Psoas muscle (tissue), 8 donors: ENCODE results near the gene IL33. TPM values are rescaled to one million over a fixed set of nuclear protein-coding genes. Genes with fewer than 3 reads are reported as not detected.

Experiments
- ATAC-seq, 4 donors: fragments of 200-7000 bp; cut with Tn5 transposase; one replicate each; pipeline ENCODE4 v1.9.1; 2020; ENCODE audit warnings: moderate library complexity in 3 of 4, mild to moderate bottlenecking in 2 of 4
- DNase-seq, 2 donors: peaks; one replicate each; pipeline ENCODE4 v3.0.0-alpha.2; 2020
- H3K27ac ChIP-seq: fragments of 200-600 bp; one replicate; pipeline ENCODE4 v1.8.0; 2022
- H3K27me3 ChIP-seq, 3 donors: fragments of 200-600 bp in 1 of 3; one replicate each; pipeline versions ENCODE4 v1.6.1 to v1.8.0; 2013 to 2022; ENCODE audit warnings: low read length in 2 of 3, mild to moderate bottlenecking in 2 of 3, moderate library complexity in 1 of 3; ENCODE audit not compliant: insufficient read depth in 3 of 3
- H3K36me3 ChIP-seq, 2 donors: fragments of 200-600 bp in 1 of 2; one replicate each; pipeline versions ENCODE4 v1.6.1 to v1.8.0; 2013 to 2022; ENCODE audit warnings: low read depth in 1 of 2, mild to moderate bottlenecking in 1 of 2, moderate library complexity in 1 of 2; ENCODE audit not compliant: insufficient read depth in 1 of 2
- H3K4me1 ChIP-seq: fragments of 200-600 bp; one replicate; pipeline ENCODE4 v1.8.0; 2022
- H3K4me3 ChIP-seq: fragments of 200-600 bp; one replicate; pipeline ENCODE4 v1.8.0; 2022; ENCODE audit warnings: mild to moderate bottlenecking
- H3K9me3 ChIP-seq: fragments of 200-600 bp; one replicate; pipeline ENCODE4 v1.8.0; 2022
- CTCF ChIP-seq: fragments of 200-600 bp; IDR thresholded peaks from one replicate; pipeline ENCODE4 v1.8.0; 2022; ENCODE audit warnings: antibody characterized with exemption
- WGBS, 3 donors: extraction: QIAGEN DNeasy Blood & Tissue Kit; methylation state at CpG; one replicate each; pipeline versions ENCODE4 v1.1.6 to v1.1.7; 2013; 5-methylcytosine and 5-hydroxymethylcytosine counted together
- intact Hi-C, 2 donors: fragments of 100-400 bp; cut with DNase I; formaldehyde crosslinking; loops; one replicate each; pipeline versions ENCODE4 v1.11.0 to v1.14.2; 2022
- polyA plus RNA-seq, 3 donors: library from polyadenylated mRNA; stranded (reverse); fragments of 200-250 nt; gene quantifications; one replicate each; pipeline ENCODE4 v1.2.3, GENCODE V29; 2013
- total RNA-seq, 4 donors: library from RNA; stranded (reverse); fragmentation: NEBNext Ultra II Directional in 2 of 4; extraction: Animal tissue kit (Norgen Biotek cat#: 25700) in 2 of 4; gene quantifications; one replicate each; pipeline versions ENCODE4 v1.2.1 to v1.2.4, GENCODE V29; 2021 to 2023
- donor health status: healthy with polysubstance abuse.
- donor health status: DM: no; HTN: no; CAD: no; lungs with moderate emphysema.
- donor health status: Bipolar disorder and iron deficiency.
- donor health status: healthy.
- donor health status: DM: yes; HTN: yes; CAD: no.
- donor health status: DM: no; HTN: no; CAD: no.
- donor health status: DM: no; HTN: no; CAD: no.
- donor health status: DM: yes; HTN: yes; CAD: no.

IL33 gene
- total and polyA plus RNA-seq, 7 donors: 2.0 to 11.5 (median 4.0) TPM

GRCh38 chr9:6219981-6220380 is 4.4 kb downstream of the IL33 start:
- WGBS, 3 donors: 59 to 64% (median 61%) methylated on average over 2 of the region's 2 CpGs
- DNase-seq (no peak), ATAC-seq (no peak)
- Histone ChIP-seq H3K9me3 (no peaks in the 10 kb centered on the region), H3K27me3 (no peaks in the 10 kb centered on the region), H3K4me1 (no peaks in the 10 kb centered on the region), H3K36me3 (no peaks in the 10 kb centered on the region), H3K4me3 (no peak overlapping the region), H3K27ac (no peak overlapping the region)
- intact Hi-C loops: no loop called here
- TF ChIP-seq CTCF: no peak

- H3K27me3 ChIP-seq: peaks cover 0 to 4% (median 0%) of the 10 kb centered on the region in 3 donors
- no peak for TF ChIP-seq CTCF
- intact Hi-C loops: no loop called here
- H3K36me3 ChIP-seq: no peaks in the 10 kb centered on the region
- H3K4me3 ChIP-seq: no peak overlapping the region
- ATAC-seq: no peak
- H3K27ac ChIP-seq: no peak overlapping the region
- no peaks in the 10 kb centered on the region for H3K9me3 ChIP-seq
- no peaks in the 10 kb centered on the region for H3K4me1 ChIP-seq
- 88 to 100% (median 96%) methylated on average over 1 of the region's 1 CpG for WGBS, 3 donors
- no peak for DNase-seq
Observed at GRCh38 chr9:6224393-6225154, 9.0 kb downstream of the IL33 start.

DNA sequence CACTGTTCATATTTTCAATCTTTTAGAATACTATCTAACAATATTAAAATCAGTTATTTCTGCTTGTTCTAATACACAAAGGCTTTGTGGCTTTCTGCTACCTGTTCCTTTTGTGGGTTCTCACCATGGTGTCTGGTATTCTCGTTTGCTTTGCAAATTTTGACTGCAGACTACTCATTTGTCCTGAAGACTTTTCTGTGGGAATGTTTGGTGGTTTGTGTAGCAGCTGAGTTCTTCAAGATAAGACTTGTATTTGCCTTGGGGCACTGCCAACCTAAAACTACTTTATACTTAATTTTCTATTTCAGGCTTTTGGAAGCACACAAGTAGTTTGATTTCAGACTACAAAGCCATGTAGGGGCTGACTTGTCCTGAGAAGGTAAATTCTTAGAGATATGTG is 11.1 kb downstream of the IL33 start:
- Histone ChIP-seq H3K27ac (no peak overlapping the region), H3K4me3 (no peak overlapping the region), H3K36me3 (no peaks in the 10 kb centered on the region), H3K4me1 (no peaks in the 10 kb centered on the region), H3K9me3 (no peaks in the 10 kb centered on the region), H3K27me3 (peaks cover 0 to 4% (median 0%) of the 10 kb centered on the region in 3 donors)
- DNase-seq: no peak
- ATAC-seq: no peak
- TF ChIP-seq CTCF: no peak
- WGBS, 3 donors: 26 to 55% (median 36%) methylated on average over 1 of the region's 1 CpG
- intact Hi-C loops: no loop called here

DNA sequence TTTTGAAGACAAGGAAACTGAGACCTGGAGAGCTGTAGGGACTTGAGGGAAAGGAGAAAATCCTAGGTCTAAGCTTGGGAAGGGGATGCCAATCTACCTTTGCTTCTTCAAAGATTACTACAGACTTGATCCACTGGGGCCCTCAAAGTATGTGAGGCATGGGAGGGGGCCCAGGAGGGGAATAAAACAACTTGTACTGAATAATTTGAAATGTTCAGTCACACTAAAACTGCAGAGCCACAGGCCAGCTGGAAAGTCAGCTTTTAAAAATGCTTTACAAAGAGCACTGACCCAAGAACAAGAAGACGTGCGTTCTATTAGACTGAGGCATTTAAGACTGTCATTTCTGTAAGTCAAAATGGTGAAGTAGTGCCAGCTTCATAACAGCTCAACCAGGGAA is 13.6 kb downstream of the IL33 start:
- WGBS, 3 donors: 51 to 80% (median 52%) methylated on average over 2 of the region's 2 CpGs
- Histone ChIP-seq H3K9me3 (no peaks in the 10 kb centered on the region), H3K36me3 (no peaks in the 10 kb centered on the region), H3K27me3 (peaks cover 0 to 4% (median 3%) of the 10 kb centered on the region in 3 donors), H3K4me1 (no peaks in the 10 kb centered on the region), H3K27ac (no peak overlapping the region), H3K4me3 (no peak overlapping the region)
- TF ChIP-seq CTCF: no peak
- DNase-seq: no peak
- no peak for ATAC-seq
- intact Hi-C loops: no loop called here

GRCh38 chr9:6229619-6230018 is 14.0 kb downstream of the IL33 start:
- H3K36me3 ChIP-seq: no peaks in the 10 kb centered on the region
- no peaks in the 10 kb centered on the region for H3K9me3 ChIP-seq
- no peaks in the 10 kb centered on the region for H3K4me1 ChIP-seq
- no peak for DNase-seq
- peaks cover 0 to 4% (median 3%) of the 10 kb centered on the region in 3 donors for H3K27me3 ChIP-seq
- no peak overlapping the region for H3K4me3 ChIP-seq
- 56 to 57% (median 57%) methylated on average over 1 of the region's 1 CpG for WGBS, 3 donors
- intact Hi-C loops: no loop called here
- TF ChIP-seq CTCF: no peak
- ATAC-seq: no peak
- H3K27ac ChIP-seq: no peak overlapping the region
